Muscle layer of duodenum (tissue), 2 donors: Measurements from ENCODE around the gene TAS1R3.

Source experiments
- H3K27ac ChIP-seq: one replicate; pipeline ENCODE4 v1.7.0; 2013; ENCODE audit warnings: mild to moderate bottlenecking, low read length
- H3K27me3 ChIP-seq: one replicate; pipeline ENCODE4 v1.7.0; 2013; ENCODE audit warnings: low read depth, mild to moderate bottlenecking, control low read depth, low read length
- H3K36me3 ChIP-seq, 2 donors: one replicate each; pipeline ENCODE4 v1.7.0; 2013; ENCODE audit warnings: low read length in 2 of 2, control low read depth in 1 of 2, mild to moderate bottlenecking in 1 of 2; ENCODE audit not compliant: insufficient read depth in 2 of 2, control insufficient read depth in 1 of 2
- H3K4me1 ChIP-seq, 2 donors: one replicate each; pipeline ENCODE4 v1.7.0; 2013; ENCODE audit warnings: low read length in 2 of 2, mild to moderate bottlenecking in 2 of 2, control low read depth in 1 of 2, moderate library complexity in 1 of 2; ENCODE audit not compliant: insufficient read depth in 2 of 2, control insufficient read depth in 1 of 2
- H3K4me3 ChIP-seq, 2 donors: one replicate each; pipeline ENCODE4 v1.7.0; 2013; ENCODE audit warnings: low read length in 2 of 2, low read depth in 1 of 2, mild to moderate bottlenecking in 1 of 2
- H3K9me3 ChIP-seq, 2 donors: one replicate each; pipeline ENCODE4 v1.7.0; 2013; ENCODE audit warnings: low read length in 2 of 2, control low read depth in 1 of 2, mild to moderate bottlenecking in 1 of 2; ENCODE audit not compliant: control insufficient read depth in 1 of 2
- donor health status: healthy.

Gene TAS1R3

GRCh38 chr1:1336931-1337792 is 6.1 kb downstream of the TAS1R3 start:
- H3K27ac ChIP-seq: no peak overlapping the region
- H3K36me3 ChIP-seq: peaks cover 3 to 53% of the 10 kb centered on the region in 2 donors
- H3K4me1 ChIP-seq: no peaks in the 10 kb centered on the region
- no peak overlapping the region for H3K4me3 ChIP-seq
- H3K9me3 ChIP-seq: no peaks in the 10 kb centered on the region
- no peaks in the 10 kb centered on the region for H3K27me3 ChIP-seq

GRCh38 chr1:1337793-1338147 is 6.7 kb downstream of the TAS1R3 start:
- Histone ChIP-seq H3K36me3 (peaks cover 3 to 57% of the 10 kb centered on the region in 2 donors), H3K4me3 (no peak overlapping the region), H3K27ac (no peak overlapping the region), H3K4me1 (no peaks in the 10 kb centered on the region), H3K9me3 (no peaks in the 10 kb centered on the region), H3K27me3 (no peaks in the 10 kb centered on the region)

- H3K9me3 ChIP-seq: no peaks in the 10 kb centered on the region
- H3K27me3 ChIP-seq: no peaks in the 10 kb centered on the region
- H3K4me3 ChIP-seq: no peak overlapping the region
- no peaks in the 10 kb centered on the region for H3K4me1 ChIP-seq
- no peak overlapping the region for H3K27ac ChIP-seq
- H3K36me3 ChIP-seq: peaks cover 3 to 57% of the 10 kb centered on the region in 2 donors
Measured at GRCh38 chr1:1338278-1338677, 7.2 kb downstream of the TAS1R3 start.

- H3K36me3 ChIP-seq: peaks cover 3 to 57% of the 10 kb centered on the region in 2 donors
- H3K9me3 ChIP-seq: no peaks in the 10 kb centered on the region
- no peaks in the 10 kb centered on the region for H3K27me3 ChIP-seq
- no peak overlapping the region for H3K27ac ChIP-seq
- no peak overlapping the region for H3K4me3 ChIP-seq
- peaks cover 0 to 7% of the 10 kb centered on the region in 2 donors for H3K4me1 ChIP-seq
Measured at GRCh38 chr1:1340185-1340584, 9.1 kb downstream of the TAS1R3 start.

- peaks cover 3 to 53% of the 10 kb centered on the region in 2 donors for H3K36me3 ChIP-seq
- H3K4me3 ChIP-seq: no peak overlapping the region
- H3K27ac ChIP-seq: no peak overlapping the region
- H3K4me1 ChIP-seq: peaks cover 0 to 14% of the 10 kb centered on the region in 2 donors
- no peaks in the 10 kb centered on the region for H3K27me3 ChIP-seq
- H3K9me3 ChIP-seq: no peaks in the 10 kb centered on the region
Measured at GRCh38 chr1:1340791-1341548, 9.9 kb downstream of the TAS1R3 start.

- no peaks in the 10 kb centered on the region for H3K9me3 ChIP-seq
- H3K4me1 ChIP-seq: peaks cover 0 to 21% of the 10 kb centered on the region in 2 donors
- no peak overlapping the region for H3K27ac ChIP-seq
- H3K4me3 ChIP-seq: no peak overlapping the region
- H3K36me3 ChIP-seq: peaks cover 3 to 48% of the 10 kb centered on the region in 2 donors
- no peaks in the 10 kb centered on the region for H3K27me3 ChIP-seq
Measured at GRCh38 chr1:1341549-1342021, 10.5 kb downstream of the TAS1R3 start.

GRCh38 chr1:1342061-1342562 is 11.0 kb downstream of the TAS1R3 start:
- Histone ChIP-seq H3K36me3 (peaks cover 3 to 44% of the 10 kb centered on the region in 2 donors), H3K4me1 (peaks cover 3 to 26% of the 10 kb centered on the region in 2 donors)

GRCh38 chr1:1342584-1343115 is 11.6 kb downstream of the TAS1R3 start:
- no peak overlapping the region for H3K4me3 ChIP-seq
- no peaks in the 10 kb centered on the region for H3K27me3 ChIP-seq
- H3K36me3 ChIP-seq: peaks cover 3 to 39% of the 10 kb centered on the region in 2 donors
- H3K27ac ChIP-seq: no peak overlapping the region
- H3K4me1 ChIP-seq: peaks cover 9 to 31% of the 10 kb centered on the region in 2 donors
- H3K9me3 ChIP-seq: no peaks in the 10 kb centered on the region

More at GRCh38 chr1:1342061-1342562, 11.0 kb downstream of the TAS1R3 start:
- H3K27me3 ChIP-seq: no peaks in the 10 kb centered on the region
- no peak overlapping the region for H3K4me3 ChIP-seq
- H3K27ac ChIP-seq: no peak overlapping the region
- H3K9me3 ChIP-seq: no peaks in the 10 kb centered on the region

GRCh38 chr1:1343811-1344421 is 12.8 kb downstream of the TAS1R3 start:
- Histone ChIP-seq H3K27me3 (no peaks in the 10 kb centered on the region), H3K9me3 (no peaks in the 10 kb centered on the region), H3K27ac (no peak overlapping the region), H3K36me3 (peaks cover 3 to 28% of the 10 kb centered on the region in 2 donors), H3K4me1 (peaks cover 9 to 40% of the 10 kb centered on the region in 2 donors), H3K4me3 (no peak overlapping the region)

- H3K4me1 ChIP-seq: peaks cover 9 to 40% of the 10 kb centered on the region in 2 donors
- no peaks in the 10 kb centered on the region for H3K9me3 ChIP-seq
- peaks cover 3 to 21% of the 10 kb centered on the region in 2 donors for H3K36me3 ChIP-seq
- no peak overlapping the region for H3K27ac ChIP-seq
- no peaks in the 10 kb centered on the region for H3K27me3 ChIP-seq
- H3K4me3 ChIP-seq: no peak overlapping the region
Measured at GRCh38 chr1:1344655-1345361, 13.7 kb downstream of the TAS1R3 start.
